Parietal lobe (tissue), 2 donors: Measurements from ENCODE around the gene PDE11A. TPM values are rescaled to one million over a fixed set of nuclear protein-coding genes. Genes with fewer than 3 reads are reported as not detected.

Experiments
- small RNA-seq: library from RNA; depleted of rRNA; stranded (forward); fragments of <200 nt; gene quantifications from one replicate; pipeline ENCODE3, GENCODE V24; 2014; ENCODE audit warnings: low replicate concordance
- total RNA-seq: library from RNA; depleted of rRNA; stranded (reverse); fragments of >200 nt; gene quantifications from one replicate; pipeline ENCODE4 v1.2.3, GENCODE V29; 2014

The PDE11A gene
- 1.3 TPM for total RNA-seq

GRCh38 chr2:178072383-178073301 is at the start of gene PDE11A:
TSS of gene PDE11A (minus strand) at chr2:178072777. CDS start at chr2:178072437, 340 bp downstream.

GRCh38 chr2:178112202-178113152 is 39.9 kb upstream of the PDE11A start, which contains the start of gene RBM45:
TSS of gene RBM45 (plus strand) at chr2:178112437. CDS start at chr2:178112547, 110 bp downstream.

Small RNAs within 50 kb of the gene (small RNA-seq; reads per million reads assigned to genes)
- gene AC011998.1 = not detected
- 0.15 reads per million for gene RNU6-629P

Other genes with a start within 250 kb of the PDE11A start
- 30.7 TPM for gene RBM45, start 39.7 kb upstream of the PDE11A start, total RNA-seq
- gene OSBPL6, start 121.7 kb upstream of the PDE11A start, total RNA-seq = 34.4 TPM